ENCODE data around the gene LRRC53. TPM values are rescaled to one million over a fixed set of nuclear protein-coding genes. Genes with fewer than 3 reads are reported as not detected.

LRRC53 gene
- total RNA-seq, 2 experiments from 2014 or later = not detected

- intact Hi-C loops (cut with micrococcal nuclease) = no loop called here
- no peak for ATAC-seq
Observed at GRCh38 chr1:74429580-74429979, 82.8 kb downstream of the LRRC53 start.

DNA sequence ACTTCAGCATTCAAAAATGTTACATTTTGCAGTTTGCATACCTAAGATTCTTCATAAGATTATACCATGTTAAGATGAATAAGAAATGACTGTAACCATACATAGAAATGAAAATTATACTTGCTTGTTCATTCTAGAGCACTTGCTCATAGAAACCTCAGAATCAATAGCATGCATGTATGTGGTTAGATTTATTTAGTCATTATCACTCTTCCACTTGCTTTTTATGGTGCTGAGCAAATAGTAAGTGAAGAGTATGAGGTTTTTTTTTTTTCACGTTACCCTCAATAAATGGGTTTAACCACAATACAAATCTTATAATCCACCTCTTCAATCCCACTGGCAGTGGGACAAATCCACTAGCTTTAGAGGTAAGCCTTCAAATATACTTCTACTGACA is 84.7 kb downstream of the LRRC53 start:
- CTCF ChIA-PET = no interaction called here
- Mint-ChIP-seq H3K27ac (no peak overlapping the region), H3K9me3 (no peaks in the 10 kb centered on the region), H3K4me1 (ENCODE audit: low read depth) (no peaks in the 10 kb centered on the region), H3K4me3 (no peak overlapping the region), H3K27me3 (peaks cover 1% of the 10 kb centered on the region), H3K36me3 (ENCODE audit: low read depth) (no peaks in the 10 kb centered on the region)
- intact Hi-C loops (cut with micrococcal nuclease) = no loop called here
- TF ChIP-seq CTCF (IDR thresholded peaks at IDR 0.05) = no peak
- POLR2A ChIA-PET = no interaction called here
- DNase-seq (no peak), ATAC-seq (no peak)

More at GRCh38 chr1:74429580-74429979, 82.8 kb downstream of the LRRC53 start:
- H3K27me3 Mint-ChIP-seq = no peaks in the 10 kb centered on the region
- H3K4me1 Mint-ChIP-seq (ENCODE audit: low read depth) = no peaks in the 10 kb centered on the region
- DNase-seq = no peak
- CTCF ChIA-PET = no interaction called here
- no peak overlapping the region for H3K4me3 Mint-ChIP-seq
- H3K9me3 Mint-ChIP-seq = no peaks in the 10 kb centered on the region
- no peaks in the 10 kb centered on the region for H3K36me3 Mint-ChIP-seq (ENCODE audit: low read depth)
- TF ChIP-seq CTCF (IDR thresholded peaks at IDR 0.05) = no peak
- no peak overlapping the region for H3K27ac Mint-ChIP-seq
- POLR2A ChIA-PET = no interaction called here

DNA sequence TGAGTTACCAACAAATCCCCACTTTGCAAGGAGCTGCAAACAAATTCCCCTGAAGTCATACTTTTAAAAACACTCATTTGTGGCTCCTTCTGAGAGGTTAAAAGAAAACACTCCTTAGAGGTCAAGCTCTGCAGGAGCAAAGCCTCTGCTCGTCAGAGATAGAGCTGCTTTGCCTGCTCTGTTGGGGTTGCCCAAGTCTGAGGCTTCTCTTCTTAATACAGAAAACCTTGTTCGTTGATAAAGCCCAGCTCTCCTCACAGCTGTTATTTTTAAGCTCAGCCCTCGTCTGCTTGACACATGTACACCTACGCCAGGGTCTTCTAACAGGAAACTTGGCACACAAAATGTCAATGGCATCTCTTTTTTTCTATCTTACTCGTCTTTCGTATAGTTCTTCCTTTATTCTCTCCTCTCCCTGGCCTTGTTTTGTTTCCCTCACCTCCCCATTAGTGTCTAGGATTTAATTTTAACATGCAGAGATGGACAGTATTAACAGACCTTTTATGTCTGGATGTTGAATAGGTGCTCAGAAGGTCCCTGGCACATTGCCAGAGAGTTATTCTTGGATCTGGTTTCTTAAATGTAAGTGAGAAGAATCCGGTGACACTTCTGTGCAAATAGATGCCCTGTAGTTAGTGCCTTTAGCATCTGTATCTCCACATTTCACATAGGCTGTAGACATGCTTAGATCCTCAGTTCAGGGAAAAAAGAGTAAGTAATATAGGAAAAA is 86.0 kb downstream of the LRRC53 start:
- H3K9me3 Mint-ChIP-seq = no peaks in the 10 kb centered on the region
- intact Hi-C loops (cut with micrococcal nuclease) = no loop called here
- ATAC-seq = no peak
- H3K4me1 Mint-ChIP-seq (ENCODE audit: low read depth) = no peaks in the 10 kb centered on the region
- H3K4me3 Mint-ChIP-seq = no peak overlapping the region
- no peak for DNase-seq
- H3K36me3 Mint-ChIP-seq (ENCODE audit: low read depth) = no peaks in the 10 kb centered on the region
- H3K27me3 Mint-ChIP-seq = peaks cover 1% of the 10 kb centered on the region
- no peak for TF ChIP-seq CTCF (IDR thresholded peaks at IDR 0.05)
- CTCF ChIA-PET = interaction anchor here (1.3 kb wide), 1 partner anchor 11 kb away, joined by 4 read pairs; no protein-coding TSS in a partner anchor
- H3K27ac Mint-ChIP-seq = no peak overlapping the region
- POLR2A ChIA-PET = no interaction called here

- ATAC-seq (no peak), DNase-seq (no peak)
- no peaks in the 10 kb centered on the region for H3K9me3 Mint-ChIP-seq
- H3K4me3 Mint-ChIP-seq = no peak overlapping the region
- no peaks in the 10 kb centered on the region for H3K4me1 Mint-ChIP-seq (ENCODE audit: low read depth)
- ChIA-PET POLR2A (no interaction called here), CTCF (interaction anchor here (1.3 kb wide), 1 partner anchor 12 kb away, joined by 4 read pairs; no protein-coding TSS in a partner anchor)
- H3K27me3 Mint-ChIP-seq = peaks cover 1% of the 10 kb centered on the region
- no peaks in the 10 kb centered on the region for H3K36me3 Mint-ChIP-seq (ENCODE audit: low read depth)
- no peak for TF ChIP-seq CTCF (IDR thresholded peaks at IDR 0.05)
- intact Hi-C loops (cut with micrococcal nuclease) = no loop called here
- H3K27ac Mint-ChIP-seq = no peak overlapping the region
Observed at GRCh38 chr1:74425676-74426075, 86.7 kb downstream of the LRRC53 start.

DNA sequence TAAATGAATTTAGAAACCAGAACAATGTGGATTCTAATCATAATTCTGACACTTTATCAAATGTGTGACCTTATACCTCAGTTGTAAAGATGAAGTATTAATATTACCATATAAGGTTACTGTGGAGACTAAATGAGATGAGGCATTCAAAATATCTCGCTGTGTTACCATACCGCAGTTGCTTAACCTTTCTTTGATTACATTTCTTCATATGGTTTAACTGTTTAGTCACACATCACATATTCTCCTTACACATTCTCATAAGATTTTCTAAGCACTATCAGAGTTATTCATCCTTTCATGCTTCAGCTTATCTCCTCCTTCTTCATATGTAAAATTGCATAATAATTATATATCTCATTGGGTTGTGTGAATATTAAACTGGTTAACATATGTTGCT is 88.9 kb downstream of the LRRC53 start:
- CTCF ChIA-PET = no interaction called here
- H3K27ac Mint-ChIP-seq = no peak overlapping the region
- no peak overlapping the region for H3K4me3 Mint-ChIP-seq
- H3K27me3 Mint-ChIP-seq = peaks cover 3% of the 10 kb centered on the region
- no peaks in the 10 kb centered on the region for H3K9me3 Mint-ChIP-seq
- POLR2A ChIA-PET = no interaction called here
- no peaks in the 10 kb centered on the region for H3K36me3 Mint-ChIP-seq (ENCODE audit: low read depth)
- ATAC-seq (no peak), DNase-seq (no peak)
- intact Hi-C loops (cut with micrococcal nuclease) = no loop called here
- no peak for TF ChIP-seq CTCF (IDR thresholded peaks at IDR 0.05)
- H3K4me1 Mint-ChIP-seq (ENCODE audit: low read depth) = no peaks in the 10 kb centered on the region

Measured in activated CD8-positive, alpha-beta T cell treated with anti-CD3 and anti-CD28 coated beads for 36 hours (primary cell).